ENCODE data around the gene TTC34. TPM values are rescaled to one million over a fixed set of nuclear protein-coding genes. Genes with fewer than 3 reads are reported as not detected.

TTC34 gene
- total and polyA plus RNA-seq, 9 of the 15 experiments (the other 6 are each of a cell fraction or from before 2014, with no cell fraction given), result 0.03 to 0.38 (median 0.05) TPM; not detected in 2

GRCh38 chr1:2586154-2587070 is 215.1 kb downstream of the TTC34 start, which contains the start of gene PRXL2B (continued):
- TF ChIP-seq ILK (tag; IDR thresholded peaks at IDR 0.05; ENCODE audit: borderline replicate concordance, low read depth), result no peak
- no peak for TF ChIP-seq RBM39 (optimal IDR thresholded peaks at IDR 0.05; ENCODE audit: low read depth, low read length)
- no peak for TF ChIP-seq SMARCA4 (IDR thresholded peaks at IDR 0.05)
- TF ChIP-seq RFX1 (IDR thresholded peaks at IDR 0.05), result no peak
- TF ChIP-seq SIN3B (IDR thresholded peaks at IDR 0.05; ENCODE audit: low read depth), result 0 out of 2 replicates have a peak, but pooled peaks have one; percentile 10
- TF ChIP-seq CHAMP1 (IDR thresholded peaks at IDR 0.05), result no peak
- no peak for TF ChIP-seq ZBTB34 (CRISPR knock-in tag; IDR thresholded peaks at IDR 0.05)
- TF ChIP-seq KDM4B (IDR thresholded peaks at IDR 0.05; ENCODE audit: borderline replicate concordance in 2 of 2, low read depth in 1 of 2), result no peak
- no peak for TF ChIP-seq TRIM24 (IDR thresholded peaks at IDR 0.05)
- TF ChIP-seq GATAD2A (IDR thresholded peaks at IDR 0.05), result no peak
- no peak for TF ChIP-seq CREB3L1 (IDR thresholded peaks at IDR 0.05; ENCODE audit: borderline replicate concordance, low read depth)
- TF ChIP-seq ZNF12 (CRISPR knock-in tag; IDR thresholded peaks at IDR 0.05), result no peak
- no peak for TF ChIP-seq RREB1 (CRISPR knock-in tag; IDR thresholded peaks at IDR 0.05)
